ENCODE data around the gene TSGA10. TPM values are rescaled to one million over a fixed set of nuclear protein-coding genes. Genes with fewer than 3 reads are reported as not detected.

TSGA10 gene
- total and polyA plus RNA-seq, 2 experiments from 2014 or later, result 6.4 to 24.2 TPM

DNA sequence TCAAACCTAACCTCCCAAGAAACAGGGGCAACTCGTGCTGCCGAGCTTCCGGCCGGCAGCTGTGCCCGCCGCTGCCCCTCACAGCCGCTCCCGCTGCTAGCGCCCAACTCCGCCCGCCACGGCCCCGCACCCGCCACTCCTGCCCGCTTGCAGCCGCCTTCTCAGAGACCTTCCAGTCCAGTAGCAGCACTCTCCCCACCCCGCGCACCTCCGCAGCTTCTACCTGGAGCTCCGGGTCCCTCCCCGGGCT lies 14.0 kb downstream of the TSGA10 start:
- Histone ChIP-seq H4K20me1 (replicated peaks; ENCODE audit: insufficient read depth) (no peaks in the 10 kb centered on the region), H3K4me3 (peak overlapping the region; percentile 85), H3F3A (replicated peaks; ENCODE audit: low read depth) (no peaks in the 10 kb centered on the region; the same call in 1 of the 2 replicates), H3K36me3 (ENCODE audit: insufficient read depth) (0 out of 2 replicates have a peak, but pooled peaks cover 3% of the 10 kb centered on the region), H3K27me3 (ENCODE audit: insufficient read depth) (0 out of 2 replicates have a peak, but pooled peaks cover 7% of the 10 kb centered on the region), H3K4me2 (peak overlapping the region; percentile 84), H2AFZ (peak overlapping the region; percentile 92), H3K27ac (ENCODE audit: low read depth) (peak overlapping the region; percentile 89), H3K79me2 (replicated peaks; ENCODE audit: insufficient read depth) (peaks cover 16% of the 10 kb centered on the region), H3K4me1 (ENCODE audit: insufficient read depth) (peaks cover 17% of the 10 kb centered on the region), H3K9me2 (ENCODE audit: insufficient read depth) (no peaks in the 10 kb centered on the region; the same call in 1 of the 2 replicates)
- peak overlapping the region; percentile 89 for H3K27ac Mint-ChIP-seq
- no peak; the same call in 2 of the 3 replicates for ATAC-seq
- peak overlapping the region; percentile 94 for H3K4me3 Mint-ChIP-seq
- H3K36me3 Mint-ChIP-seq (ENCODE audit: low read depth), result peaks cover 33% of the 10 kb centered on the region
- H3K9me3 Mint-ChIP-seq, result peaks cover 29% of the 10 kb centered on the region
- no peak for DNase-seq (ENCODE audit: low spot score)
- H3K4me1 Mint-ChIP-seq, result peaks cover 9% of the 10 kb centered on the region; the same call in 2 of the 3 replicates
- TF ChIP-seq, protein P1, sequence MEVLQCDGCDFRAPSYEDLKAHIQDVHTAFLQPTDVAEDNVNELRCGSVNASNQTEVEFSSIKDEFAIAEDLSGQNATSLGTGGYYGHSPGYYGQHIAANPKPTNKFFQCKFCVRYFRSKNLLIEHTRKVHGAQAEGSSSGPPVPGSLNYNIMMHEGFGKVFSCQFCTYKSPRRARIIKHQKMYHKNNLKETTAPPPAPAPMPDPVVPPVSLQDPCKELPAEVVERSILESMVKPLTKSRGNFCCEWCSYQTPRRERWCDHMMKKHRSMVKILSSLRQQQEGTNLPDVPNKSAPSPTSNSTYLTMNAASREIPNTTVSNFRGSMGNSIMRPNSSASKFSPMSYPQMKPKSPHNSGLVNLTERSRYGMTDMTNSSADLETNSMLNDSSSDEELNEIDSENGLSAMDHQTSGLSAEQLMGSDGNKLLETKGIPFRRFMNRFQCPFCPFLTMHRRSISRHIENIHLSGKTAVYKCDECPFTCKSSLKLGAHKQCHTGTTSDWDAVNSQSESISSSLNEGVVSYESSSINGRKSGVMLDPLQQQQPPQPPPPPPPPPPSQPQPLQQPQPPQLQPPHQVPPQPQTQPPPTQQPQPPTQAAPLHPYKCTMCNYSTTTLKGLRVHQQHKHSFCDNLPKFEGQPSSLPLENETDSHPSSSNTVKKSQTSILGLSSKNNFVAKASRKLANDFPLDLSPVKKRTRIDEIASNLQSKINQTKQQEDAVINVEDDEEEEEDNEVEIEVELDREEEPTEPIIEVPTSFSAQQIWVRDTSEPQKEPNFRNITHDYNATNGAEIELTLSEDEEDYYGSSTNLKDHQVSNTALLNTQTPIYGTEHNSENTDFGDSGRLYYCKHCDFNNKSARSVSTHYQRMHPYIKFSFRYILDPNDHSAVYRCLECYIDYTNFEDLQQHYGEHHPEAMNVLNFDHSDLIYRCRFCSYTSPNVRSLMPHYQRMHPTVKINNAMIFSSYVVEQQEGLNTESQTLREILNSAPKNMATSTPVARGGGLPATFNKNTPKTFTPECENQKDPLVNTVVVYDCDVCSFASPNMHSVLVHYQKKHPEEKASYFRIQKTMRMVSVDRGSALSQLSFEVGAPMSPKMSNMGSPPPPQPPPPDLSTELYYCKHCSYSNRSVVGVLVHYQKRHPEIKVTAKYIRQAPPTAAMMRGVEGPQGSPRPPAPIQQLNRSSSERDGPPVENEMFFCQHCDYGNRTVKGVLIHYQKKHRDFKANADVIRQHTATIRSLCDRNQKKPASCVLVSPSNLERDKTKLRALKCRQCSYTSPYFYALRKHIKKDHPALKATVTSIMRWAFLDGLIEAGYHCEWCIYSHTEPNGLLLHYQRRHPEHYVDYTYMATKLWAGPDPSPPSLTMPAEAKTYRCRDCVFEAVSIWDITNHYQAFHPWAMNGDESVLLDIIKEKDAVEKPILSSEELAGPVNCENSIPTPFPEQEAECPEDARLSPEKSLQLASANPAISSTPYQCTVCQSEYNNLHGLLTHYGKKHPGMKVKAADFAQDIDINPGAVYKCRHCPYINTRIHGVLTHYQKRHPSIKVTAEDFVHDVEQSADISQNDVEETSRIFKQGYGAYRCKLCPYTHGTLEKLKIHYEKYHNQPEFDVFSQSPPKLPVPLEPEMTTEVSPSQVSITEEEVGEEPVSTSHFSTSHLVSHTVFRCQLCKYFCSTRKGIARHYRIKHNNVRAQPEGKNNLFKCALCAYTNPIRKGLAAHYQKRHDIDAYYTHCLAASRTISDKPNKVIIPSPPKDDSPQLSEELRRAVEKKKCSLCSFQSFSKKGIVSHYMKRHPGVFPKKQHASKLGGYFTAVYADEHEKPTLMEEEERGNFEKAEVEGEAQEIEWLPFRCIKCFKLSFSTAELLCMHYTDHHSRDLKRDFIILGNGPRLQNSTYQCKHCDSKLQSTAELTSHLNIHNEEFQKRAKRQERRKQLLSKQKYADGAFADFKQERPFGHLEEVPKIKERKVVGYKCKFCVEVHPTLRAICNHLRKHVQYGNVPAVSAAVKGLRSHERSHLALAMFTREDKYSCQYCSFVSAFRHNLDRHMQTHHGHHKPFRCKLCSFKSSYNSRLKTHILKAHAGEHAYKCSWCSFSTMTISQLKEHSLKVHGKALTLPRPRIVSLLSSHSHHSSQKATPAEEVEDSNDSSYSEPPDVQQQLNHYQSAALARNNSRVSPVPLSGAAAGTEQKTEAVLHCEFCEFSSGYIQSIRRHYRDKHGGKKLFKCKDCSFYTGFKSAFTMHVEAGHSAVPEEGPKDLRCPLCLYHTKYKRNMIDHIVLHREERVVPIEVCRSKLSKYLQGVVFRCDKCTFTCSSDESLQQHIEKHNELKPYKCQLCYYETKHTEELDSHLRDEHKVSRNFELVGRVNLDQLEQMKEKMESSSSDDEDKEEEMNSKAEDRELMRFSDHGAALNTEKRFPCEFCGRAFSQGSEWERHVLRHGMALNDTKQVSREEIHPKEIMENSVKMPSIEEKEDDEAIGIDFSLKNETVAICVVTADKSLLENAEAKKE (CRISPR knock-in tag; IDR thresholded peaks at IDR 0.05), result no peak
- no peak for TF ChIP-seq POLR2AphosphoS5 (IDR thresholded peaks at IDR 0.05; ENCODE audit: low read depth)
- no peak for TF ChIP-seq JUNB (IDR thresholded peaks at IDR 0.05; ENCODE audit: unreplicated experiment)
- no peak for TF ChIP-seq ZNF331 (CRISPR knock-in tag; IDR thresholded peaks at IDR 0.05; ENCODE audit: low read depth)
- TF ChIP-seq, protein P2, sequence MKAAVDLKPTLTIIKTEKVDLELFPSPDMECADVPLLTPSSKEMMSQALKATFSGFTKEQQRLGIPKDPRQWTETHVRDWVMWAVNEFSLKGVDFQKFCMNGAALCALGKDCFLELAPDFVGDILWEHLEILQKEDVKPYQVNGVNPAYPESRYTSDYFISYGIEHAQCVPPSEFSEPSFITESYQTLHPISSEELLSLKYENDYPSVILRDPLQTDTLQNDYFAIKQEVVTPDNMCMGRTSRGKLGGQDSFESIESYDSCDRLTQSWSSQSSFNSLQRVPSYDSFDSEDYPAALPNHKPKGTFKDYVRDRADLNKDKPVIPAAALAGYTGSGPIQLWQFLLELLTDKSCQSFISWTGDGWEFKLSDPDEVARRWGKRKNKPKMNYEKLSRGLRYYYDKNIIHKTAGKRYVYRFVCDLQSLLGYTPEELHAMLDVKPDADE (IDR thresholded peaks at IDR 0.05), result peak; percentile 36; the same call in 1 of the 2 replicates
- TF ChIP-seq, protein P3, sequence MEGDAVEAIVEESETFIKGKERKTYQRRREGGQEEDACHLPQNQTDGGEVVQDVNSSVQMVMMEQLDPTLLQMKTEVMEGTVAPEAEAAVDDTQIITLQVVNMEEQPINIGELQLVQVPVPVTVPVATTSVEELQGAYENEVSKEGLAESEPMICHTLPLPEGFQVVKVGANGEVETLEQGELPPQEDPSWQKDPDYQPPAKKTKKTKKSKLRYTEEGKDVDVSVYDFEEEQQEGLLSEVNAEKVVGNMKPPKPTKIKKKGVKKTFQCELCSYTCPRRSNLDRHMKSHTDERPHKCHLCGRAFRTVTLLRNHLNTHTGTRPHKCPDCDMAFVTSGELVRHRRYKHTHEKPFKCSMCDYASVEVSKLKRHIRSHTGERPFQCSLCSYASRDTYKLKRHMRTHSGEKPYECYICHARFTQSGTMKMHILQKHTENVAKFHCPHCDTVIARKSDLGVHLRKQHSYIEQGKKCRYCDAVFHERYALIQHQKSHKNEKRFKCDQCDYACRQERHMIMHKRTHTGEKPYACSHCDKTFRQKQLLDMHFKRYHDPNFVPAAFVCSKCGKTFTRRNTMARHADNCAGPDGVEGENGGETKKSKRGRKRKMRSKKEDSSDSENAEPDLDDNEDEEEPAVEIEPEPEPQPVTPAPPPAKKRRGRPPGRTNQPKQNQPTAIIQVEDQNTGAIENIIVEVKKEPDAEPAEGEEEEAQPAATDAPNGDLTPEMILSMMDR (conservative IDR thresholded peaks at IDR 0.05; ENCODE audit: low read depth in 2 of 2), result no peak
- TF ChIP-seq CREB1 (CRISPR knock-in tag; IDR thresholded peaks at IDR 0.05; ENCODE audit: low read depth), result no peak
- H3K27me3 Mint-ChIP-seq (ENCODE audit: insufficient read depth, low read depth, poor library complexity), result peaks cover 14% of the 10 kb centered on the region

All from GM23338 (cell line).